Activated CD8-positive, alpha-beta T cell treated with anti-CD3 and anti-CD28 coated beads, Interleukin-2, amount 10 ng/mL, durations not matched to agents 7 days and 5 days (primary cell): ENCODE data around the gene MAMDC2. TPM values are rescaled to one million over a fixed set of nuclear protein-coding genes. Genes with fewer than 3 reads are reported as not detected.
"Not testable (repeated sequence)": the region's sequence is repeated elsewhere in the genome, so short reads cannot be mapped to it uniquely, and the experiment has no call there.

Source experiments
- ATAC-seq: fragments of 150-1000 bp; cut with Tn5 transposase; one replicate; pipeline ENCODE4 v1.10.0; 2021; ENCODE audit warnings: moderate library complexity
- CTCF ChIA-PET: fragments of 350-600 bp; sonication (Branson Sonifier 250); formaldehyde crosslinking; loops from one replicate; lab custom pipeline; 2021; ENCODE audit warnings: antibody characterized with exemption; lab: Charles Lee
- POLR2A ChIA-PET: fragments of 350-600 bp; sonication (Branson Sonifier 250); formaldehyde crosslinking; loops from one replicate; lab custom pipeline; 2021; ENCODE audit warnings: antibody characterized with exemption; lab: Charles Lee
- DNase-seq: peaks from one replicate; pipeline ENCODE4 v3.0.0-alpha.2; 2020
- H3K27ac Mint-ChIP-seq: one replicate; pipeline ENCODE4 v1.8.0; 2021; ENCODE audit warnings: mild to moderate bottlenecking, mixed read lengths
- H3K27me3 Mint-ChIP-seq: one replicate; pipeline ENCODE4 v1.8.0; 2021; ENCODE audit warnings: low read depth, mixed read lengths
- H3K36me3 Mint-ChIP-seq: one replicate; pipeline ENCODE4 v1.8.0; 2021; ENCODE audit warnings: low read depth, mixed read lengths
- H3K4me1 Mint-ChIP-seq: one replicate; pipeline ENCODE4 v1.8.0; 2021; ENCODE audit warnings: low read depth, mixed read lengths
- H3K4me3 Mint-ChIP-seq: one replicate; pipeline ENCODE4 v1.8.0; 2021; ENCODE audit warnings: mild to moderate bottlenecking, mixed read lengths
- H3K9me3 Mint-ChIP-seq: one replicate; pipeline ENCODE4 v1.8.0; 2022; ENCODE audit warnings: mixed read lengths; ENCODE audit not compliant: insufficient read depth
- total RNA-seq, 2 experiments: library from RNA; stranded (reverse); gene quantifications; one replicate each; pipeline ENCODE4 v1.2.3, GENCODE V29; 2021

The MAMDC2 gene
- total RNA-seq, 2 experiments from 2014 or later: not detected

DNA sequence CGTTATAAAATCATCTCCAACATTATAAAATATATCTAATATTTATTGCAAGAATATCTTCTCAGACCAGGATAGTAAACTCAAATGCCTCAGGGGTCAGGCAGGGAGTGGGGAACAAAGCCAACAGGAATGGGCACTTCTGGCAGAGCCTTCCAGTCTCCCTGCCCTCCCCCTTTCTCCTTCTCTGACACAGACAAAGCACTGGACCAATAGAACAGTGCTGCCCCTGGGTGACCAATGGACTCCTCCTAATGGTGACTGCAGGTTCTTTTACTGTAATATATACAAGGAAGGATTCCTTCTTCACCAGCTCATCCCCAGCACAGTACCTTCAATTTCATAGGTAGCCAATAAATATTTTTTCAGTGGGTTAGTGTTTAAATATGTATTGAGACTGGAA lies 31.1 kb upstream of the MAMDC2 start:
- H3K4me1 Mint-ChIP-seq: no peaks in the 10 kb centered on the region
- no peak for DNase-seq
- H3K9me3 Mint-ChIP-seq: no peaks in the 10 kb centered on the region
- ChIA-PET POLR2A (no interaction called here), CTCF (no interaction called here)
- peaks cover 3% of the 10 kb centered on the region for H3K27me3 Mint-ChIP-seq
- ATAC-seq: no peak
- no peak overlapping the region for H3K4me3 Mint-ChIP-seq
- H3K36me3 Mint-ChIP-seq: no peaks in the 10 kb centered on the region
- H3K27ac Mint-ChIP-seq: no peak overlapping the region

- H3K4me3 Mint-ChIP-seq: no peak overlapping the region
- CTCF ChIA-PET: no interaction called here
- no peaks in the 10 kb centered on the region for H3K36me3 Mint-ChIP-seq
- POLR2A ChIA-PET: no interaction called here
- DNase-seq (no peak), ATAC-seq (no peak)
- no peak overlapping the region for H3K27ac Mint-ChIP-seq
- no peaks in the 10 kb centered on the region for H3K9me3 Mint-ChIP-seq
- no peaks in the 10 kb centered on the region for H3K4me1 Mint-ChIP-seq
- H3K27me3 Mint-ChIP-seq: peaks cover 3% of the 10 kb centered on the region
These were observed 30.0 kb upstream of the MAMDC2 start for GRCh38 chr9:70013598-70014196.

- POLR2A ChIA-PET: no interaction called here
- H3K27me3 Mint-ChIP-seq: peaks cover 4% of the 10 kb centered on the region
- no peaks in the 10 kb centered on the region for H3K36me3 Mint-ChIP-seq
- CTCF ChIA-PET: no interaction called here
- no peak overlapping the region for H3K27ac Mint-ChIP-seq
- no peak for DNase-seq
- H3K4me1 Mint-ChIP-seq: no peaks in the 10 kb centered on the region
- no peak overlapping the region for H3K4me3 Mint-ChIP-seq
- no peak for ATAC-seq
- no peaks in the 10 kb centered on the region for H3K9me3 Mint-ChIP-seq
These were observed 28.5 kb upstream of the MAMDC2 start for GRCh38 chr9:70015099-70015498.

DNA sequence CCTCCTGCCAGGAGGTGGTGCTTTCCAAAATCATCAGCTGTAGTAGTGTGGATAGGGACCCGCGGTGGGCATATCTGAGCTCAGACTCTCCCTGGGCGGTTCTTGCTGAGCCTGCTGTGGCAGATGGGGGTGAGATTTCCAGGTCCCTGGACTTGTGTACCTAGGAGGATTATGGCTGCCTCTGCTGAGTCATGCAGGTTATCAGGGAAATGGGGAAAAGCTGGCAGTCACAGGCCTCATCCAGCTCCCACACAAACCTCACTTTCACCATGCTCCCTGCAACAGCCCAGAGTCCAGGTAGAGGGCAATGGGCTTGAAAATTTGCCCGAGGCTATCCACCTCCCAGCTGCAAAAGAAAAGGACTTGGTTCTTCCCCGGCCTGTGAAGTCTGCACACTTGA lies 23.4 kb upstream of the MAMDC2 start:
- no peak for ATAC-seq
- CTCF ChIA-PET: interaction anchor here (2.4 kb wide), 1 partner anchor 91 kb away, joined by 8 read pairs; no protein-coding TSS in a partner anchor
- Mint-ChIP-seq H3K27me3 (peaks cover 5% of the 10 kb centered on the region), H3K4me3 (no peak overlapping the region), H3K9me3 (no peaks in the 10 kb centered on the region), H3K27ac (no peak overlapping the region), H3K36me3 (no peaks in the 10 kb centered on the region), H3K4me1 (no peaks in the 10 kb centered on the region)
- POLR2A ChIA-PET: no interaction called here
- DNase-seq: no peak

- Mint-ChIP-seq H3K4me3 (no peak overlapping the region), H3K27ac (no peak overlapping the region), H3K9me3 (no peaks in the 10 kb centered on the region), H3K4me1 (no peaks in the 10 kb centered on the region), H3K27me3 (peaks cover 5% of the 10 kb centered on the region), H3K36me3 (no peaks in the 10 kb centered on the region)
- ChIA-PET POLR2A (no interaction called here), CTCF (interaction anchor here (2.4 kb wide), 1 partner anchor 90 kb away, joined by 8 read pairs; no protein-coding TSS in a partner anchor)
- ATAC-seq: no peak
- DNase-seq: no peak
These were observed 22.6 kb upstream of the MAMDC2 start for GRCh38 chr9:70020991-70021571.

- Mint-ChIP-seq H3K4me1 (no peaks in the 10 kb centered on the region), H3K9me3 (no peaks in the 10 kb centered on the region), H3K27me3 (peaks cover 4% of the 10 kb centered on the region), H3K36me3 (no peaks in the 10 kb centered on the region), H3K27ac (no peak overlapping the region), H3K4me3 (no peak overlapping the region)
- DNase-seq (no peak), ATAC-seq (no peak)
- ChIA-PET CTCF (no interaction called here), POLR2A (no interaction called here)
These were observed 15.4 kb upstream of the MAMDC2 start for GRCh38 chr9:70028287-70028686.

- H3K27ac Mint-ChIP-seq: no peak overlapping the region
- no peaks in the 10 kb centered on the region for H3K9me3 Mint-ChIP-seq
- H3K4me3 Mint-ChIP-seq: no peak overlapping the region
- POLR2A ChIA-PET: no interaction called here
- peaks cover 4% of the 10 kb centered on the region for H3K27me3 Mint-ChIP-seq
- H3K4me1 Mint-ChIP-seq: no peaks in the 10 kb centered on the region
- ATAC-seq (no peak), DNase-seq (no peak)
- H3K36me3 Mint-ChIP-seq: no peaks in the 10 kb centered on the region
- CTCF ChIA-PET: no interaction called here
These were observed 13.5 kb upstream of the MAMDC2 start for GRCh38 chr9:70030156-70030555.

GRCh38 chr9:70031141-70031545 lies 12.5 kb upstream of the MAMDC2 start:
- Mint-ChIP-seq H3K36me3 (no peaks in the 10 kb centered on the region), H3K4me1 (no peaks in the 10 kb centered on the region), H3K4me3 (no peak overlapping the region), H3K9me3 (no peaks in the 10 kb centered on the region), H3K27me3 (peaks cover 4% of the 10 kb centered on the region), H3K27ac (no peak overlapping the region)
- DNase-seq (no peak), ATAC-seq (no peak)
- ChIA-PET POLR2A (no interaction called here), CTCF (no interaction called here)

DNA sequence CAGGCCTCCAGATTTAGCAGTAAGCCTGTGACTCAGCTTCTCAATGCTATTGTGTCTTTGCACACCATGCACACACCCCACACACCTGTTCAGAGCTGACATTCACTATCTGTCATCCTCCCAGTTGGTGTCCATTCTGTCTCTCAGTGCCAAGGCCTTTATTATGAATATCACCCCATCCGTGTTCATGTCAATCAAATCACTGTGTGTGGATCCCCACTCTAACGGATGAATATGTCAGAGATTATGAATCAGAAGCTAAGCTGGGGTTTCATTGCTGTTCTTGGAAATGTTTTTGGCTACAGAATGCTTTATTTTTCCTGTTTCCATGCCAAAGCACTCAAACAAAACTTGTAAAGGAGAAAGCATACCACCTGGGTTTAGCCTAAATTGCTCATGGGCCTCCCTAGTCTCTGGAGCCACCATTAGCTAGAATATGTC lies 9.4 kb upstream of the MAMDC2 start:
- no peaks in the 10 kb centered on the region for H3K4me1 Mint-ChIP-seq
- H3K9me3 Mint-ChIP-seq: no peaks in the 10 kb centered on the region
- DNase-seq: no peak
- peaks cover 4% of the 10 kb centered on the region for H3K27me3 Mint-ChIP-seq
- CTCF ChIA-PET: no interaction called here
- POLR2A ChIA-PET: no interaction called here
- no peak overlapping the region for H3K4me3 Mint-ChIP-seq
- H3K27ac Mint-ChIP-seq: no peak overlapping the region
- no peak for ATAC-seq
- peaks cover 3% of the 10 kb centered on the region for H3K36me3 Mint-ChIP-seq

GRCh38 chr9:70035691-70036090 lies 8.0 kb upstream of the MAMDC2 start:
- DNase-seq (no peak), ATAC-seq (no peak)
- ChIA-PET CTCF (no interaction called here), POLR2A (no interaction called here)
- no peak overlapping the region for H3K27ac Mint-ChIP-seq
- H3K9me3 Mint-ChIP-seq: no peaks in the 10 kb centered on the region
- no peaks in the 10 kb centered on the region for H3K4me1 Mint-ChIP-seq
- peaks cover 3% of the 10 kb centered on the region for H3K36me3 Mint-ChIP-seq
- H3K4me3 Mint-ChIP-seq: no peak overlapping the region
- H3K27me3 Mint-ChIP-seq: peaks cover 3% of the 10 kb centered on the region

DNA sequence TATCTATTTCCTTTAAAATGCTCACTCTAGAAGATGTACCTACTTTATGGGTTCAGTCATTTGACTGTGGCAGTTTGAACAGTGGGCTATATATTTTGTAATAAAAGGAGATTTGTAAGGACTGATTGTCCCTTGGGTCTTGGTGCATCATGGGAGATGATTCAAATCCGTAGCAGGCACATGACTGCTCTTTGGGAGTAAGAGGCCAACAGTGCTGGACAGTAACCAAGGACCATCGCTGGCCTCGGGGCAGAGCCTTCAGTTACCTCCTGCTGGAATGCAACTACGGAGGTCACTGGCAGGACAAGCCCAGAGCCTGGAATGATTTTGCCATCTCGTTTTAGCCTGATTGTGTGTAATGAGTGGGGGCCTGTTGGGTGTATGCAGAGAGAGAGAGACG lies 7.0 kb upstream of the MAMDC2 start:
- DNase-seq: no peak
- Mint-ChIP-seq H3K27ac (no peak overlapping the region), H3K36me3 (peaks cover 3% of the 10 kb centered on the region), H3K9me3 (no peaks in the 10 kb centered on the region), H3K4me1 (no peaks in the 10 kb centered on the region), H3K4me3 (no peak overlapping the region), H3K27me3 (peaks cover 5% of the 10 kb centered on the region)
- ATAC-seq: no peak
- ChIA-PET CTCF (no interaction called here), POLR2A (no interaction called here)

- CTCF ChIA-PET: not testable (repeated sequence)
These were observed 5.5 kb upstream of the MAMDC2 start for GRCh38 chr9:70038171-70038621.

More at GRCh38 chr9:70038171-70038621, 5.5 kb upstream of the MAMDC2 start:
- H3K27me3 Mint-ChIP-seq: peaks cover 19% of the 10 kb centered on the region
- H3K4me3 Mint-ChIP-seq, H3K9me3 Mint-ChIP-seq, H3K4me1 Mint-ChIP-seq, ATAC-seq, H3K36me3 Mint-ChIP-seq, H3K27ac Mint-ChIP-seq, POLR2A ChIA-PET, DNase-seq: not testable (repeated sequence)
